HL-60 (cell line): ENCODE data around the gene HOTAIR.

Experiments
- DNase-seq, 2 experiments: peaks; one replicate each; pipeline ENCODE4 v3.0.0-alpha.2; 2010 to 2020; ENCODE audit warnings: low read depth in 1 of 2, low spot score in 1 of 2
- H3K27ac ChIP-seq: fragments of 250-450 bp; sonication (Bioruptor Pico); replicated peaks from 2 replicates; pipeline ENCODE4 v1.5.1; 2020; ENCODE audit warnings: mild to moderate bottlenecking, moderate library complexity
- H3K27me3 ChIP-seq: fragments of 250-450 bp; sonication (Bioruptor Pico); 2 replicates; pipeline ENCODE4 v1.5.1; 2021; ENCODE audit warnings: mild to moderate bottlenecking, moderate library complexity; ENCODE audit not compliant: insufficient read depth, poor library complexity, severe bottlenecking
- H3K4me3 ChIP-seq: replicated peaks from 2 replicates; pipeline ENCODE4 v1.5.1; 2011; ENCODE audit warnings: mild to moderate bottlenecking, control low read depth, low read length; ENCODE audit not compliant: insufficient read depth
- CTCF ChIP-seq: IDR thresholded peaks from one replicate; pipeline ENCODE4 v1.5.1; 2011; ENCODE audit warnings: low read length, control low read depth, inconsistent platforms; ENCODE audit not compliant: insufficient read depth
- GABPA ChIP-seq: IDR thresholded peaks from 2 replicates; pipeline ENCODE4 v1.6.1; 2012; ENCODE audit warnings: low read depth
- POLR2AphosphoS5 ChIP-seq: IDR thresholded peaks from 2 replicates; pipeline ENCODE4 v1.6.1; 2012; ENCODE audit warnings: low read depth
- REST ChIP-seq: IDR thresholded peaks from 2 replicates; pipeline ENCODE4 v1.6.1; 2012; ENCODE audit warnings: low read depth; ENCODE audit not compliant: insufficient replicate concordance
- SPI1 ChIP-seq: IDR thresholded peaks from 2 replicates; pipeline ENCODE4 v1.6.1; 2012; ENCODE audit warnings: low read depth, mild to moderate bottlenecking, borderline replicate concordance

Gene HOTAIR

GRCh38 chr12:53960187-53961024, 14.3 kb downstream of the HOTAIR start:
- no peak for DNase-seq
- H3K4me3 ChIP-seq: no peak overlapping the region
- H3K27me3 ChIP-seq: peaks cover 97% of the 10 kb centered on the region
- H3K27ac ChIP-seq: no peak overlapping the region
- no peak for TF ChIP-seq CTCF
- TF ChIP-seq POLR2AphosphoS5: no peak
- no peak for TF ChIP-seq SPI1
- TF ChIP-seq GABPA: no peak
- no peak for TF ChIP-seq REST

- DNase-seq: no peak
- TF ChIP-seq CTCF (no peak), SPI1 (no peak), REST (no peak), POLR2AphosphoS5 (no peak), GABPA (no peak)
- Histone ChIP-seq H3K4me3 (no peak overlapping the region), H3K27ac (no peak overlapping the region), H3K27me3 (peaks cover 95% of the 10 kb centered on the region)
These were observed 15.4 kb downstream of the HOTAIR start for GRCh38 chr12:53959314-53959713.

GRCh38 chr12:53958128-53958527, 16.6 kb downstream of the HOTAIR start:
- H3K27me3 ChIP-seq: peaks cover 95% of the 10 kb centered on the region
- DNase-seq: no peak
- no peak overlapping the region for H3K4me3 ChIP-seq
- TF ChIP-seq POLR2AphosphoS5 (no peak), CTCF (no peak)
- H3K27ac ChIP-seq: no peak overlapping the region

- Histone ChIP-seq H3K4me3 (no peak overlapping the region), H3K27me3 (peaks cover 95% of the 10 kb centered on the region), H3K27ac (no peak overlapping the region)
- TF ChIP-seq REST (no peak), SPI1 (peak; percentile 63), CTCF (no peak), GABPA (no peak)
- DNase-seq: no peak
These were observed 17.7 kb downstream of the HOTAIR start for GRCh38 chr12:53956914-53957536.
